GM06990 (cell line): ENCODE results near the gene OPCML.

Source experiments
- DNase-seq: peaks from one replicate; pipeline ENCODE4 v3.0.0-alpha.2; 2011; ENCODE audit not compliant: insufficient read length; ENCODE audit errors: extremely low read depth
- H3K27me3 ChIP-seq: replicated peaks from 2 replicates; pipeline ENCODE4 v1.6.0; 2011; ENCODE audit warnings: low read length; ENCODE audit not compliant: control insufficient read depth, insufficient read depth
- H3K36me3 ChIP-seq: 2 replicates; pipeline ENCODE4 v1.5.1; 2011; ENCODE audit warnings: low read length; ENCODE audit not compliant: control insufficient read depth, insufficient read depth
- H3K4me3 ChIP-seq: replicated peaks from 2 replicates; pipeline ENCODE4 v1.5.1; 2011; ENCODE audit warnings: low read depth, mild to moderate bottlenecking, control low read depth, low read length
- TF ChIP-seq, protein P1 (sequence below): IDR thresholded peaks from 2 replicates; pipeline ENCODE4 v1.5.1; 2011; ENCODE audit warnings: low read length, control low read depth, mild to moderate bottlenecking, inconsistent platforms; ENCODE audit not compliant: insufficient read depth, poor library complexity, severe bottlenecking

The OPCML gene

DNA sequence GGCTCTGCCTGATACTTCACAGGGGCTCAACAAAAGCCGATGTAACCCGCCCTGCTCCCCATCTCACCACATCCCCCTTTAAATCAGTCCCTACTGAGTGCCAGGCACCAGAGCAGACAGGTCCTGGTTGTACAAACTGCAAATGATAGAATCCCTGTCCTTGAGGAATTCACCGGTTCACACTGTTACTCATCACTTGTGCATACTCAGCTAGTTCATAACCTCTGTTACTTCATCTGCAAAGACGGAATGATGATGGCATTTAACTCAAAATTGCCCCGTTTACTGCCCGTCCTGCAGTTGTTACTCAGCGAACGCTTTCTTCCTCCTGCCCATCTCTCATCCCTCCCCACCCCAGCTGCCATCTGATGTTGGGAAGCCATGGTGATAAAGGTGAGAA lies 384.7 kb downstream of the OPCML start:
- TF ChIP-seq, protein P1, sequence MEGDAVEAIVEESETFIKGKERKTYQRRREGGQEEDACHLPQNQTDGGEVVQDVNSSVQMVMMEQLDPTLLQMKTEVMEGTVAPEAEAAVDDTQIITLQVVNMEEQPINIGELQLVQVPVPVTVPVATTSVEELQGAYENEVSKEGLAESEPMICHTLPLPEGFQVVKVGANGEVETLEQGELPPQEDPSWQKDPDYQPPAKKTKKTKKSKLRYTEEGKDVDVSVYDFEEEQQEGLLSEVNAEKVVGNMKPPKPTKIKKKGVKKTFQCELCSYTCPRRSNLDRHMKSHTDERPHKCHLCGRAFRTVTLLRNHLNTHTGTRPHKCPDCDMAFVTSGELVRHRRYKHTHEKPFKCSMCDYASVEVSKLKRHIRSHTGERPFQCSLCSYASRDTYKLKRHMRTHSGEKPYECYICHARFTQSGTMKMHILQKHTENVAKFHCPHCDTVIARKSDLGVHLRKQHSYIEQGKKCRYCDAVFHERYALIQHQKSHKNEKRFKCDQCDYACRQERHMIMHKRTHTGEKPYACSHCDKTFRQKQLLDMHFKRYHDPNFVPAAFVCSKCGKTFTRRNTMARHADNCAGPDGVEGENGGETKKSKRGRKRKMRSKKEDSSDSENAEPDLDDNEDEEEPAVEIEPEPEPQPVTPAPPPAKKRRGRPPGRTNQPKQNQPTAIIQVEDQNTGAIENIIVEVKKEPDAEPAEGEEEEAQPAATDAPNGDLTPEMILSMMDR, result no peak
- no peak overlapping the region for H3K4me3 ChIP-seq
- H3K36me3 ChIP-seq, result no peaks in the 10 kb centered on the region

DNA sequence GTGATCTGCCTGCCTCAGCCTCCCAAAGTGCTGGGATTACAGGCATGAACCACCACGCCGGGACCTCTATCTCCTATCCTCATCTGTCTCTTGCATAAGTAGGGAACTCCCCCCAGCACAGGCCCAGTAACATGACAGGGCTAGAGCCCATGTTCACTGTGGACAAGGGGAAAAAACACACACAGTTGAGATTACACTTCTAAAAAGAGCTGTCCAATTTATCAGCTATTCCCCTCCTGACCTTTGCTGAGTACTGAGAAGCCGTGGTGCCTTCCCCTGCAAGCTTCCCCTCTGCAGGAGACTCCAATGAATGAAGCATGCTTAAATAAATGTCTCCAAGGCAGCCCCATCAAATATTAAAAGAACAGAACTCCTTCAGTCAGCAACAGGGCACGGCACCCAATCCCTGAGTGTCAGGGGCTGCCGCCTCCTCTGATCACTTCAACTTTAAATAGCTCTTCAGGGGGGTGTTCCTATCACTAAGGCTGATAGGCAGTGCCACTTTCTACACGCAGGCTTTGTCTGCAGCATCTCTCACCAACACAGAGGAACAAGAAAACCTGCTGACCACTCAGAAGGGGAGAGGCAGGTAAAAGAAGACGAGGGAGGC lies 385.5 kb downstream of the OPCML start:
- Histone ChIP-seq H3K27me3 (peaks cover 3% of the 10 kb centered on the region), H3K4me3 (no peak overlapping the region), H3K36me3 (no peaks in the 10 kb centered on the region)
- no peak for DNase-seq
- TF ChIP-seq, protein P1, result no peak

More for the DNA sequence above, 384.7 kb downstream of the OPCML start:
- no peak for DNase-seq
- peaks cover 3% of the 10 kb centered on the region for H3K27me3 ChIP-seq

DNA sequence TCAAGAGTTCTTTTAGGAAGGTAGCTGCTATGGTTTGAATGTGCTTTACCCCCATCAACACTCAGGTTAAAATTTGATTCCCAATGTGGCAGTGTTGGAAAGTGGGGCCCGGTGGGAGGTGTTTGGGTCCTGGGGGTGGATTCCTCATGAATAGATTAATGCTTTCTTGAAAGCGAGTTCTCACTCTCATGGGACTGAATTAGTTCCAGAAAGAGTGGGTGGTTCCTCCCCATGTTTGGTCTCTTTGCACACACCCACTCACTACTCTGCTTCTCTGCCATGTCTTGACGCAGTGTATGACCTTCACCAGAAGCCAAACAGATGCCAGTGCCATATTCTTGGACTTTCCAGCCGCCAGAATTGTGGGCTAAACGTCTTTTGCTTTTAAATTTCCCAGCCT lies 394.4 kb downstream of the OPCML start:
- Histone ChIP-seq H3K27me3 (no peaks in the 10 kb centered on the region; the same call in 1 of the 2 replicates), H3K4me3 (no peak overlapping the region), H3K36me3 (no peaks in the 10 kb centered on the region)
- DNase-seq, result no peak
- TF ChIP-seq, protein P1, result no peak

DNA sequence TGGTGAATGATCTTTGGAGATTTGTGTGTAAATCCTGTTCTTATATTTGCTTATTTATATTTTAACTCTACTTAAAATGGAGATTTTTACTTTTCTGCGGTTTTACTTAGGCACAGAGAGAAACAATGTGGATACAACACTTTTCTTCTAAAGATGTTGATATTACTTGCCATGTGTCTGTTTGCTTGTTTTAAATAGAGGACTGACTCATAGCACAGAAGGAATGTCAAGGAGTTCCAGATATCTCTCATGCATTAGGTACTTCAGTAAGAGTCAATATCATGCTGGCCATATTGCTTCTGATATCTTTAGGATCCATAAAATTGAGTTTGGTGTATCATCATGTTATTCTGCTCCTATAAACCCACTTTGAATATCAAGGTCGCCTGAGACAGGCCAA lies 395.0 kb downstream of the OPCML start:
- no peak overlapping the region for H3K4me3 ChIP-seq
- H3K27me3 ChIP-seq, result no peaks in the 10 kb centered on the region; the same call in 1 of the 2 replicates
- TF ChIP-seq, protein P1, result no peak
- no peak for DNase-seq
- no peaks in the 10 kb centered on the region for H3K36me3 ChIP-seq

DNA sequence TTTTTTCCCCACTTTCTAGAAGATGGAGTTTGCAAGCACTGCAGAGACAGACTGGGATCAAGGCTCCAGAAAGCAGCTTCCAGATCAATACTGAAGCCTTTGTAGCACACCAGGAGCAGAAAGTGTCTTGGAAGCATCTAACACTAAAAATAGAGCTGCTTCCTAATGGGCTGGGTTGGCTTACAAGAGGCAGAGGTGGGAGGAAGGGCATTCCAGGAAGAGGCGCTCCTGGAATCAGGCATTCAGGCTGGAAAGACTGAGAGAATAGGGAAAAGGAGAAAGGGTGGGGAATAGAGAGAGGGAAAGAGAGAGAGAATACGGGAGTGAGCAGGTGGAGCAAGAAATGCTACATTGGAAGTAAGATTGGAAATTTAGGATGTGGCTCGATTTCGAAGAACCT lies 395.9 kb downstream of the OPCML start:
- H3K36me3 ChIP-seq, result no peaks in the 10 kb centered on the region
- TF ChIP-seq, protein P1, result no peak
- no peak for DNase-seq
- H3K4me3 ChIP-seq, result no peak overlapping the region
- H3K27me3 ChIP-seq, result no peaks in the 10 kb centered on the region; the same call in 1 of the 2 replicates
